ENCODE measurements around the gene PPP3R1. TPM values are rescaled to one million over a fixed set of nuclear protein-coding genes. Genes with fewer than 3 reads are reported as not detected.

The PPP3R1 gene
- total and polyA plus RNA-seq, 2 of the 8 experiments (the other 6 are each of a cell fraction or from before 2014, with no cell fraction given) = 9.3 to 85.1 TPM

GRCh38 chr2:68152681-68153347, 99.5 kb downstream of the PPP3R1 start:
- no peak overlapping the region for H3K56ac ChIP-seq (replicated peaks; ENCODE audit: insufficient read length, low read depth, low read length)
- POLR2A ChIA-PET (ENCODE audit: partially characterized antibody) = interaction anchor here (0.6 to 0.7 kb wide), 2 partner anchors 9 to 90 kb away, joined by 3 read pairs; partner anchors contain the start of gene C1D
- DNase-seq (ENCODE audit: low read depth in 1 of 2, low spot score in 2 of 2) (no peak), FAIRE-seq (no peak)
- no peak overlapping the region for H2BK5ac ChIP-seq (ENCODE audit: low read depth, low read length)
- no peak overlapping the region for H3K27ac ChIP-seq (ENCODE audit: low read depth, low read length)
- H3K14ac ChIP-seq (ENCODE audit: insufficient read length) = no peak overlapping the region
- H3K4me3 ChIP-seq (ENCODE audit: extremely low read depth in 1 of 4, insufficient read depth in 2 of 4, low read depth in 3 of 4, low read length in 4 of 4) = no peak overlapping the region
- H3K79me1 ChIP-seq (ENCODE audit: low read depth, low read length) = peaks cover 4% of the 10 kb centered on the region
- H4K91ac ChIP-seq (replicated peaks; ENCODE audit: insufficient read length, low read length) = no peak overlapping the region
- H2BK12ac ChIP-seq (ENCODE audit: low read depth, low read length) = no peak overlapping the region
- CTCF ChIA-PET (ENCODE audit: partially characterized antibody) = interaction anchor here (0.7 to 2.0 kb wide), 7 partner anchors 12 to 918 kb away, joined by 3 to 10 read pairs (median 3); no protein-coding TSS in a partner anchor
- H2BK120ac ChIP-seq (replicated peaks; ENCODE audit: low read depth, low read length) = no peak overlapping the region
- H3K79me2 ChIP-seq (ENCODE audit: control insufficient read depth in 1 of 2, insufficient read depth in 2 of 2, low read length in 2 of 2) = peaks cover 0 to 22% of the 10 kb centered on the region in 2 experiments; a peak in 2 of 4 replicates
- no peak overlapping the region for H3K18ac ChIP-seq (ENCODE audit: extremely low read depth, low read length)
- 82% methylated on average over 3 of the region's 3 CpGs; no CpG with 5 or more reads in 1 of the 2 experiments for WGBS, 2 experiments (ENCODE audit: extremely low coverage in 1 of 2, insufficient coverage in 1 of 2, insufficient read length in 1 of 2, insufficient replicate concordance in 2 of 2, low coverage in 1 of 2, low lambda C conversion rate in 2 of 2, missing lambda C conversion rate in 1 of 2)
- no peaks in the 10 kb centered on the region for H3K9me3 ChIP-seq (ENCODE audit: insufficient read depth in 2 of 2, low read depth in 1 of 2, low read length in 1 of 2)
- no peak overlapping the region for H2AFZ ChIP-seq (ENCODE audit: low read length)
- no peak overlapping the region for H2BK15ac ChIP-seq (ENCODE audit: low read length)
- no peak overlapping the region for H2BK20ac ChIP-seq (ENCODE audit: low read length)
- no peak overlapping the region for H4K8ac ChIP-seq (ENCODE audit: extremely low read depth, insufficient read depth, low read length)
- H3K9ac ChIP-seq (replicated peaks in 1 of 4; ENCODE audit: extremely low read depth in 1 of 4, low read depth in 3 of 4, low read length in 3 of 4) = no peak overlapping the region; a peak in 1 of 7 replicates
- H3K27me3 ChIP-seq (replicated peaks in 1 of 4; ENCODE audit: control insufficient read depth in 3 of 4, extremely low read depth in 1 of 4, insufficient read depth in 3 of 4, low read length in 3 of 4) = no peaks in the 10 kb centered on the region
- H4K5ac ChIP-seq (ENCODE audit: insufficient read length, low read depth, low read length) = no peak overlapping the region
- no peaks in the 10 kb centered on the region for H4K20me1 ChIP-seq (replicated peaks in 1 of 2; ENCODE audit: control insufficient read depth in 1 of 2, insufficient read depth in 2 of 2, low read length in 2 of 2)
- peaks cover 0 to 2% (median 1%) of the 10 kb centered on the region in 4 experiments; a peak in 2 of 7 replicates for H3K4me1 ChIP-seq (replicated peaks in 1 of 4; ENCODE audit: control insufficient read depth in 3 of 4, insufficient read depth in 4 of 4, low read length in 3 of 4)
- no peak overlapping the region for H2AK5ac ChIP-seq (ENCODE audit: low read depth, low read length)
- H3K23ac ChIP-seq (ENCODE audit: insufficient read length) = no peak overlapping the region
- H3K4ac ChIP-seq (replicated peaks; ENCODE audit: insufficient read length, low read depth, low read length) = no peak overlapping the region
- H3K36me3 ChIP-seq (ENCODE audit: control insufficient read depth in 2 of 4, insufficient read depth in 4 of 4, low read length in 3 of 4) = no peaks in the 10 kb centered on the region
- H3K4me2 ChIP-seq (ENCODE audit: insufficient read depth in 1 of 2, low read depth in 2 of 2, low read length in 2 of 2) = no peak overlapping the region
- H3K23me2 ChIP-seq (ENCODE audit: low read depth, low read length) = peaks cover 4% of the 10 kb centered on the region
- no peak for TF ChIP-seq SP1 (IDR thresholded peaks at IDR 0.05; ENCODE audit: low read depth, low read length)
- no peak for TF ChIP-seq GTF2F1 (IDR thresholded peaks at IDR 0.05; ENCODE audit: borderline replicate concordance, low read depth, low read length)
- no peak for TF ChIP-seq NRF1 (IDR thresholded peaks at IDR 0.05; ENCODE audit: low read depth, low read length)
- no peak for TF ChIP-seq JUND (IDR thresholded peaks at IDR 0.05; ENCODE audit: low read length)

All from H1 (cell line).